Brain microvascular endothelial cell (primary cell): Measurements from ENCODE around the gene BARHL1.
"Not testable (repeated sequence)": the region's sequence is repeated elsewhere in the genome, so short reads cannot be mapped to it uniquely, and the experiment has no call there.

Experiments used
- DNase-seq: peaks from one replicate; pipeline ENCODE4 v3.0.0-alpha.2; 2020
- H3K27ac ChIP-seq: fragments of 250-450 bp; sonication (Bioruptor Pico); 2 replicates; pipeline ENCODE4 v1.5.1; 2020; ENCODE audit warnings: mild to moderate bottlenecking, moderate library complexity
- H3K27me3 ChIP-seq: fragments of 250-450 bp; sonication (Bioruptor Pico); replicated peaks from 2 replicates; pipeline ENCODE4 v1.5.1; 2020; ENCODE audit warnings: mild to moderate bottlenecking
- H3K36me3 ChIP-seq: fragments of 250-450 bp; sonication (Bioruptor Pico); replicated peaks from 2 replicates; pipeline ENCODE4 v1.5.1; 2020; ENCODE audit warnings: mild to moderate bottlenecking
- H3K4me3 ChIP-seq: 2 replicates; pipeline ENCODE4 v1.5.1; 2011; ENCODE audit warnings: low read depth, mild to moderate bottlenecking, control low read depth, low read length, moderate library complexity
- CTCF ChIP-seq: IDR thresholded peaks from 2 replicates; pipeline ENCODE4 v1.5.1; 2011; ENCODE audit warnings: low read depth, mild to moderate bottlenecking, moderate library complexity, low read length, control low read depth, inconsistent platforms; ENCODE audit errors: missing control alignments
- in situ Hi-C: cut with HindIII; loops from 2 replicates; pipeline ENCODE4 v1.10.0; 2017; ENCODE audit warnings: low sequenced_read_pairs, low pct_ligation_motif_present

The BARHL1 gene

GRCh38 chr9:132557159-132557558, 25.2 kb upstream of the BARHL1 start:
- H3K4me3 ChIP-seq, result no peak overlapping the region
- H3K27ac ChIP-seq, result no peak overlapping the region
- peaks cover 2% of the 10 kb centered on the region for H3K27me3 ChIP-seq
- in situ Hi-C loops, result no loop called here
- TF ChIP-seq CTCF, result no peak
- no peaks in the 10 kb centered on the region for H3K36me3 ChIP-seq
- no peak for DNase-seq

GRCh38 chr9:132559711-132560110, 22.7 kb upstream of the BARHL1 start:
- no peak for DNase-seq
- H3K27me3 ChIP-seq, result peaks cover 2% of the 10 kb centered on the region
- in situ Hi-C loops, result no loop called here
- no peak for TF ChIP-seq CTCF
- H3K4me3 ChIP-seq, result no peak overlapping the region
- H3K27ac ChIP-seq, result no peak overlapping the region
- H3K36me3 ChIP-seq, result no peaks in the 10 kb centered on the region

GRCh38 chr9:132560616-132561202, 21.7 kb upstream of the BARHL1 start:
- TF ChIP-seq CTCF, result no peak
- no peak overlapping the region for H3K27ac ChIP-seq
- in situ Hi-C loops, result no loop called here
- H3K27me3 ChIP-seq, result peaks cover 2% of the 10 kb centered on the region
- no peak for DNase-seq
- no peak overlapping the region for H3K4me3 ChIP-seq
- H3K36me3 ChIP-seq, result no peaks in the 10 kb centered on the region

- no peak for DNase-seq
- peaks cover 2% of the 10 kb centered on the region for H3K27me3 ChIP-seq
- no peak for TF ChIP-seq CTCF
Measured at GRCh38 chr9:132562306-132562573, 20.2 kb upstream of the BARHL1 start.

GRCh38 chr9:132564526-132564925, 17.9 kb upstream of the BARHL1 start:
- Histone ChIP-seq H3K4me3 (no peak overlapping the region), H3K27ac (no peak overlapping the region), H3K36me3 (no peaks in the 10 kb centered on the region), H3K27me3 (peaks cover 2% of the 10 kb centered on the region)
- TF ChIP-seq CTCF, result no peak
- DNase-seq, result no peak
- in situ Hi-C loops, result no loop called here

More at GRCh38 chr9:132562306-132562573, 20.2 kb upstream of the BARHL1 start:
- Histone ChIP-seq H3K4me3 (no peak overlapping the region), H3K27ac (no peak overlapping the region), H3K36me3 (no peaks in the 10 kb centered on the region)
- in situ Hi-C loops, result no loop called here

GRCh38 chr9:132568787-132569186, 13.6 kb upstream of the BARHL1 start:
- H3K4me3 ChIP-seq, H3K36me3 ChIP-seq, in situ Hi-C loops, DNase-seq, H3K27ac ChIP-seq, H3K27me3 ChIP-seq: not testable (repeated sequence)
